HCT116 (cell line): ENCODE results near the gene VWF. TPM values are rescaled to one million over a fixed set of nuclear protein-coding genes. Genes with fewer than 3 reads are reported as not detected.

Source experiments
- ATAC-seq: fragments of 200-7000 bp; cut with Tn5 transposase; 2 replicates; pipeline ENCODE4 v1.9.1; 2020; ENCODE audit warnings: mild to moderate bottlenecking, moderate library complexity
- BruUV-seq: library from RNA; stranded (reverse); fragments of 400-500 nt; replicated peaks from 2 replicates; lab custom pipeline; 2021; lab: Mats Ljungman, UMichigan
- CTCF ChIA-PET: fragments of 300-600 bp; sonication (Branson Sonifier 250); formaldehyde crosslinking; loops from one replicate; lab custom pipeline; 2021; ENCODE audit warnings: antibody characterized with exemption; lab: Charles Lee
- POLR2A ChIA-PET: fragments of 300-600, 350-600 bp; sonication (Branson Sonifier 250); formaldehyde crosslinking; loops from one replicate; lab custom pipeline; 2021; ENCODE audit warnings: antibody characterized with exemption; lab: Charles Lee
- RAD21 ChIA-PET, 2 experiments: fragments of 300-600 bp; sonication (Branson Sonifier 250); formaldehyde crosslinking; loops; one replicate each; lab custom pipeline; 2023; ENCODE audit warnings: low total read pairs in 2 of 2; ENCODE audit not compliant: uncharacterized antibody in 2 of 2, unreplicated experiment in 2 of 2, low non-redundant PET in 1 of 2; lab: Charles Lee
- DNase-seq: peaks from one replicate; pipeline ENCODE4 v3.0.0-alpha.2; 2010; ENCODE audit warnings: low read depth, low spot score
- H2AFZ ChIP-seq: fragments of 200-600 bp; shearing (Covaris generic), sonication (generic); 2 replicates; pipeline ENCODE4 v1.6.1; 2017; ENCODE audit warnings: low read depth, mixed run types, mixed read lengths, antibody characterized with exemption, low read length; ENCODE audit not compliant: poor library complexity, severe bottlenecking
- H3K27ac ChIP-seq: 2 replicates; pipeline ENCODE4 v1.5.1; 2012; ENCODE audit warnings: low read depth, low read length
- H3K27me3 ChIP-seq: fragments of 200-600 bp; sonication (generic); 2 replicates; pipeline ENCODE4 v1.6.1; 2016; ENCODE audit warnings: mixed run types, low read length, mixed read lengths; ENCODE audit not compliant: insufficient read depth
- H3K36me3 ChIP-seq, 2 experiments: fragments of 200-500 bp in 1 of 2; fragments of 200-600 bp in 1 of 2; sonication (Bioruptor generic) in 1 of 2; sonication (generic) in 1 of 2; 2 replicates each; pipeline versions ENCODE4 v1.5.1 to v1.6.1; 2014 to 2016; ENCODE audit warnings: low read length in 2 of 2, inconsistent platforms in 1 of 2, mixed read lengths in 1 of 2, mixed run types in 1 of 2; ENCODE audit not compliant: insufficient read depth in 2 of 2, control insufficient read depth in 1 of 2
- H3K4me1 ChIP-seq, 2 experiments: fragments of 200-600 bp in 1 of 2; sonication (generic) in 1 of 2; 2 replicates each; pipeline versions ENCODE4 v1.5.1 to v1.6.1; 2012 to 2017; ENCODE audit warnings: low read length in 2 of 2, inconsistent platforms in 1 of 2, mild to moderate bottlenecking in 1 of 2, mixed read lengths in 1 of 2, mixed run types in 1 of 2, moderate library complexity in 1 of 2; ENCODE audit not compliant: insufficient read depth in 2 of 2, control insufficient read depth in 1 of 2
- H3K4me2 ChIP-seq: fragments of 200-600 bp; sonication (generic); 2 replicates; pipeline ENCODE4 v1.6.1; 2017; ENCODE audit warnings: mixed run types, low read length, mixed read lengths
- H3K4me3 ChIP-seq, 2 experiments: fragments of 200-600 bp in 1 of 2; sonication (generic) in 1 of 2; replicated peaks in 1 of 2; 2 replicates each; pipeline ENCODE4 v1.5.1; 2011 to 2016; ENCODE audit warnings: low read length in 2 of 2, control low read depth in 1 of 2, low read depth in 1 of 2, mild to moderate bottlenecking in 1 of 2, mixed read lengths in 1 of 2, mixed run types in 1 of 2
- H3K79me2 ChIP-seq: fragments of 200-600 bp; sonication (generic); 2 replicates; pipeline ENCODE4 v1.6.1; 2017; ENCODE audit warnings: mild to moderate bottlenecking, mixed run types, low read length, moderate library complexity, mixed read lengths; ENCODE audit not compliant: insufficient read depth
- H3K9ac ChIP-seq: fragments of 200-600 bp; sonication (generic); 2 replicates; pipeline ENCODE4 v1.6.1; 2016; ENCODE audit warnings: low read length, mixed read lengths
- H3K9me2 ChIP-seq: fragments of 200-600 bp; sonication (generic), shearing (Covaris generic); 2 replicates; pipeline ENCODE4 v1.6.1; 2017; ENCODE audit warnings: mixed run types, mild to moderate bottlenecking, moderate library complexity; ENCODE audit not compliant: insufficient read depth
- H3K9me3 ChIP-seq, 2 experiments: fragments of 200-500 bp in 1 of 2; fragments of 200-600 bp in 1 of 2; sonication (Bioruptor generic) in 1 of 2; sonication (generic) in 1 of 2; 2 replicates each; pipeline ENCODE4 v1.6.1; 2014 to 2017; ENCODE audit warnings: low read length in 2 of 2, mixed read lengths in 2 of 2, inconsistent platforms in 1 of 2, low read depth in 1 of 2, mild to moderate bottlenecking in 1 of 2, mixed run types in 1 of 2, moderate library complexity in 1 of 2; ENCODE audit not compliant: control insufficient read depth in 1 of 2, insufficient read depth in 1 of 2
- H4K20me1 ChIP-seq: fragments of 200-600 bp; sonication (generic), shearing (Covaris generic); 2 replicates; pipeline ENCODE4 v1.6.1; 2017; ENCODE audit warnings: mixed run types, mild to moderate bottlenecking, moderate library complexity; ENCODE audit not compliant: insufficient read depth
- CEBPB ChIP-seq: IDR thresholded peaks from 2 replicates; pipeline ENCODE4 v1.6.1; 2012; ENCODE audit warnings: low read depth
- EGR1 ChIP-seq: IDR thresholded peaks from 2 replicates; pipeline ENCODE4 v1.6.1; 2012; ENCODE audit warnings: low read depth
- EZH2 ChIP-seq: fragments of 200-600 bp; sonication (generic); IDR thresholded peaks from 2 replicates; pipeline ENCODE4 v1.6.1; 2017; ENCODE audit warnings: antibody characterized with exemption, mixed run types
- EZH2phosphoT487 ChIP-seq: fragments of 200-600 bp; IDR thresholded peaks from 2 replicates; pipeline ENCODE4 v1.6.1; 2018; ENCODE audit warnings: antibody characterized with exemption, borderline replicate concordance
- FOSL1 ChIP-seq: IDR thresholded peaks from 2 replicates; pipeline ENCODE4 v1.6.1; 2012; ENCODE audit warnings: low read depth
- JUND ChIP-seq: IDR thresholded peaks from 2 replicates; pipeline ENCODE4 v1.6.1; 2012
- RAD21 ChIP-seq: IDR thresholded peaks from 2 replicates; pipeline ENCODE4 v1.6.1; 2012; ENCODE audit warnings: low read depth, mild to moderate bottlenecking
- REST ChIP-seq: IDR thresholded peaks from 2 replicates; pipeline ENCODE4 v1.6.1; 2012; ENCODE audit warnings: low read depth
- SIN3A ChIP-seq: IDR thresholded peaks from 2 replicates; pipeline ENCODE4 v1.6.1; 2012; ENCODE audit warnings: low read depth
- TCF7L2 ChIP-seq: IDR thresholded peaks from 2 replicates; pipeline ENCODE4 v1.7.0; 2011; ENCODE audit warnings: borderline replicate concordance, inconsistent platforms; ENCODE audit not compliant: insufficient read depth, insufficient read length; ENCODE audit errors: extremely low read depth
- ZBTB33 ChIP-seq: IDR thresholded peaks from 2 replicates; pipeline ENCODE4 v1.6.1; 2011; ENCODE audit warnings: mild to moderate bottlenecking, low read length, moderate library complexity; ENCODE audit not compliant: insufficient replicate concordance; ENCODE audit errors: extremely low read depth
- ZFX ChIP-seq: fragments of 450-650 bp; IDR thresholded peaks from 2 replicates; pipeline ENCODE4 v1.6.1; 2017
- ZNF274 ChIP-seq: fragments of 200-500 bp; sonication (Bioruptor generic); IDR thresholded peaks from 2 replicates; pipeline ENCODE4 v1.6.1; 2014; ENCODE audit warnings: mild to moderate bottlenecking, low read depth, low read length, inconsistent platforms
- intact Hi-C: fragments of 100-400 bp; cut with micrococcal nuclease; formaldehyde crosslinking; loops from 2 replicates; pipeline ENCODE4 v1.10.0; 2022
- total RNA-seq: library from RNA; stranded (reverse); gene quantifications from one replicate; pipeline ENCODE4 v1.2.1, GENCODE V29; 2021; ENCODE audit not compliant: unreplicated experiment

Gene VWF
- total RNA-seq, 1 experiment from 2014 or later = 0.57 TPM

GRCh38 chr12:5899675-5900074 is 224.8 kb downstream of the VWF start:
- Histone ChIP-seq H3K27me3 (0 out of 2 replicates have a peak, but pooled peaks cover 4% of the 10 kb centered on the region), H3K9ac (no peak overlapping the region), H3K9me2 (no peaks in the 10 kb centered on the region), H3K27ac (no peak overlapping the region), H3K4me2 (no peak overlapping the region), H3K79me2 (no peaks in the 10 kb centered on the region), H3K36me3 (no peaks in the 10 kb centered on the region), H3K4me1 (no peaks in the 10 kb centered on the region), H3K9me3 (no peaks in the 10 kb centered on the region), H2AFZ (no peak overlapping the region), H3K4me3 (no peak overlapping the region), H4K20me1 (no peaks in the 10 kb centered on the region)
- DNase-seq (no peak), ATAC-seq (no peak)
- intact Hi-C loops = loop anchor here (1.0 kb wide), 1 partner anchor 154 kb away; no protein-coding TSS in a partner anchor
- ChIA-PET RAD21 (interaction anchor here (1.1 to 1.7 kb wide), 2 partner anchors 154 kb away, joined by 5 to 6 read pairs; no protein-coding TSS in a partner anchor), POLR2A (no interaction called here), CTCF (interaction anchor here (1.4 to 2.3 kb wide), 3 partner anchors 11 to 155 kb away, joined by 4 to 25 read pairs (median 11); no protein-coding TSS in a partner anchor)
- no TSS peak for BruUV-seq
- TF ChIP-seq ZBTB33 (no peak), SIN3A (no peak), EGR1 (no peak), FOSL1 (no peak), JUND (no peak), REST (no peak), TCF7L2 (no peak), EZH2 (no peak), RAD21 (no peak), ZFX (no peak), ZNF274 (no peak), CEBPB (no peak), EZH2phosphoT487 (no peak)
